ENCODE measurements around the gene LRIG2. TPM values are rescaled to one million over a fixed set of nuclear protein-coding genes. Genes with fewer than 3 reads are reported as not detected.

Gene LRIG2
- total and polyA plus RNA-seq, 9 of the 15 experiments (the other 6 are each of a cell fraction or from before 2014, with no cell fraction given): 1.8 to 28.1 (median 11.5) TPM

DNA sequence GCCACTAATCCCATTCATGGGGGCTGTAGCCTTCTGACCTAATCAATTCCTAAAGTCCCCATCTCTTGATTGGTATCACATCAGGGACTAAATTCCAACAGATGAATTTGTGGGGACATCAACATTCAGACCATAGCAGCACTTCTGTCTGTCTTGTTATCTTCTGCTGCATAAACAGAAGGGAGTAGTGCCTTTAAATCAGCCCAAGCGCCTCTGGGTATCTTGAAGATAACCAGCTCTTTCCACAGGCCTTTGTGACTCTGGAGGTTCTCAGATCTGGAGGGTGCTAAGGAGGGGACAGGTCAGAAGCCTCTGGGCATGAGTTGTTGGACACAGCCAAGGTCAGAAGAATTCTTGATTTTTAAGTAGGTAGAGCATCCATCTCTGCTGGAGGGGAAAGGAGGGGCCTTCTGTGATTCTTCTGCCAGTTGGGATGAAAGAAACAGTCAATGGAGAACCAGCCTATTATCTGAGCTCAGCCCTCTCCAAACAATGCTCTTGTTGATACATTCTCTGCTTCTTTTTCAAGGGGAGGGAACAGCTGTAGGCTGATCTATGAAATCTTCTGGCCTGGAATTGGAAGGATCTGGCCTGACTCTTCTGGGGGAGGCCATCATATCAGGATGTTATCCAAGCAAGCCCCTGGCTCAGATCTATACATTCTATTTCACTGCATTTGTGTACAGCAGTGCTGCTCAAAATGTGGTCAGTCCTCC is 31.3 kb upstream of the LRIG2 start (continued):
- TF ChIP-seq, protein P1, sequence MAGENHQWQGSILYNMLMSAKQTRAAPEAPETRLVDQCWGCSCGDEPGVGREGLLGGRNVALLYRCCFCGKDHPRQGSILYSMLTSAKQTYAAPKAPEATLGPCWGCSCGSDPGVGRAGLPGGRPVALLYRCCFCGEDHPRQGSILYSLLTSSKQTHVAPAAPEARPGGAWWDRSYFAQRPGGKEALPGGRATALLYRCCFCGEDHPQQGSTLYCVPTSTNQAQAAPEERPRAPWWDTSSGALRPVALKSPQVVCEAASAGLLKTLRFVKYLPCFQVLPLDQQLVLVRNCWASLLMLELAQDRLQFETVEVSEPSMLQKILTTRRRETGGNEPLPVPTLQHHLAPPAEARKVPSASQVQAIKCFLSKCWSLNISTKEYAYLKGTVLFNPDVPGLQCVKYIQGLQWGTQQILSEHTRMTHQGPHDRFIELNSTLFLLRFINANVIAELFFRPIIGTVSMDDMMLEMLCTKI (IDR thresholded peaks at IDR 0.05; ENCODE audit: partially characterized antibody): no peak
- TF ChIP-seq JUND (IDR thresholded peaks at IDR 0.05; ENCODE audit: borderline replicate concordance, low read depth, low read length): 0 out of 2 replicates have a peak, but pooled peaks have one; percentile 16
- TF ChIP-seq JUND (tag; IDR thresholded peaks at IDR 0.05; ENCODE audit: borderline replicate concordance, low read depth, low read length): no peak; the same call in 2 of the 3 replicates
- TF ChIP-seq MCM2 (IDR thresholded peaks at IDR 0.05; ENCODE audit: low read depth): no peak
- TF ChIP-seq ZNF668 (CRISPR knock-in tag; IDR thresholded peaks at IDR 0.05): no peak
- TF ChIP-seq, protein P2, sequence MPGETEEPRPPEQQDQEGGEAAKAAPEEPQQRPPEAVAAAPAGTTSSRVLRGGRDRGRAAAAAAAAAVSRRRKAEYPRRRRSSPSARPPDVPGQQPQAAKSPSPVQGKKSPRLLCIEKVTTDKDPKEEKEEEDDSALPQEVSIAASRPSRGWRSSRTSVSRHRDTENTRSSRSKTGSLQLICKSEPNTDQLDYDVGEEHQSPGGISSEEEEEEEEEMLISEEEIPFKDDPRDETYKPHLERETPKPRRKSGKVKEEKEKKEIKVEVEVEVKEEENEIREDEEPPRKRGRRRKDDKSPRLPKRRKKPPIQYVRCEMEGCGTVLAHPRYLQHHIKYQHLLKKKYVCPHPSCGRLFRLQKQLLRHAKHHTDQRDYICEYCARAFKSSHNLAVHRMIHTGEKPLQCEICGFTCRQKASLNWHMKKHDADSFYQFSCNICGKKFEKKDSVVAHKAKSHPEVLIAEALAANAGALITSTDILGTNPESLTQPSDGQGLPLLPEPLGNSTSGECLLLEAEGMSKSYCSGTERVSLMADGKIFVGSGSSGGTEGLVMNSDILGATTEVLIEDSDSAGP (CRISPR knock-in tag; IDR thresholded peaks at IDR 0.05): no peak
- no peak for TF ChIP-seq SMARCA5 (IDR thresholded peaks at IDR 0.05)
- TF ChIP-seq TRIM24 (IDR thresholded peaks at IDR 0.05): peak; percentile 61 to 76; a peak in 2 of 4 replicates
- TF ChIP-seq ETS1 (conservative IDR thresholded peaks at IDR 0.05; ENCODE audit: control insufficient read depth, low read depth, low read length): no peak
- no peak for TF ChIP-seq SP2 (IDR thresholded peaks at IDR 0.05; ENCODE audit: extremely low read depth, low read depth, low read length, poor library complexity, severe bottlenecking)
- no peak for TF ChIP-seq ZNF695 (CRISPR knock-in tag; IDR thresholded peaks at IDR 0.05)
- no peak for TF ChIP-seq TAF9B (IDR thresholded peaks at IDR 0.05; ENCODE audit: partially characterized antibody)
- no peak for TF ChIP-seq FOXO4 (CRISPR knock-in tag; IDR thresholded peaks at IDR 0.05)
- no peak for TF ChIP-seq CBFB (CRISPR knock-in tag; IDR thresholded peaks at IDR 0.05)
- no peak for TF ChIP-seq NR4A1 (CRISPR knock-in tag; IDR thresholded peaks at IDR 0.05)
- TF ChIP-seq NR4A1 (tag; IDR thresholded peaks at IDR 0.05): no peak
- TF ChIP-seq TCF3 (CRISPR knock-in tag; IDR thresholded peaks at IDR 0.05): peak; percentile 89
- no peak for TF ChIP-seq ILF3 (IDR thresholded peaks at IDR 0.05; ENCODE audit: borderline replicate concordance)
- TF ChIP-seq CTCFL (IDR thresholded peaks at IDR 0.05; ENCODE audit: borderline replicate concordance, insufficient read depth, low read depth, low read length, poor library complexity, severe bottlenecking): no peak
- TF ChIP-seq WHSC1 (IDR thresholded peaks at IDR 0.05; ENCODE audit: low read length): no peak
